NT2/D1 (cell line): ENCODE data around the gene SUGP2.

Experiments
- DNase-seq: peaks from one replicate; pipeline ENCODE4 v3.0.0-alpha.2; 2011; ENCODE audit warnings: low read depth, low spot score
- H3K27me3 ChIP-seq: 2 replicates; pipeline ENCODE4 v1.6.0; 2011; ENCODE audit warnings: mild to moderate bottlenecking; ENCODE audit not compliant: insufficient read length, insufficient read depth
- H3K36me3 ChIP-seq: 2 replicates; pipeline ENCODE4 v1.6.1; 2011; ENCODE audit warnings: mild to moderate bottlenecking, low read length, mixed read lengths; ENCODE audit not compliant: insufficient read depth, insufficient read length
- H3K4me1 ChIP-seq: 2 replicates; pipeline ENCODE4 v1.5.1; 2011; ENCODE audit not compliant: insufficient read depth, insufficient read length
- H3K4me3 ChIP-seq: 2 replicates; pipeline ENCODE4 v1.5.1; 2011; ENCODE audit warnings: low read depth; ENCODE audit not compliant: insufficient read length
- H3K9ac ChIP-seq: 2 replicates; pipeline ENCODE4 v1.6.0; 2011; ENCODE audit warnings: low read depth; ENCODE audit not compliant: insufficient read length
- H3K9me3 ChIP-seq: 2 replicates; pipeline ENCODE4 v1.5.1; 2011; ENCODE audit warnings: mild to moderate bottlenecking, low read length; ENCODE audit not compliant: insufficient read depth
- SUZ12 ChIP-seq: IDR thresholded peaks from 2 replicates; pipeline ENCODE4 v1.6.1; 2011; ENCODE audit not compliant: insufficient read length, insufficient read depth; ENCODE audit errors: extremely low read depth
- YY1 ChIP-seq: IDR thresholded peaks from 2 replicates; pipeline ENCODE4 v1.6.1; 2011; ENCODE audit not compliant: insufficient read length, insufficient read depth
- ZNF274 ChIP-seq: IDR thresholded peaks from 2 replicates; pipeline ENCODE4 v1.6.1; 2011; ENCODE audit warnings: mild to moderate bottlenecking, low read depth, low read length

The SUGP2 gene

DNA sequence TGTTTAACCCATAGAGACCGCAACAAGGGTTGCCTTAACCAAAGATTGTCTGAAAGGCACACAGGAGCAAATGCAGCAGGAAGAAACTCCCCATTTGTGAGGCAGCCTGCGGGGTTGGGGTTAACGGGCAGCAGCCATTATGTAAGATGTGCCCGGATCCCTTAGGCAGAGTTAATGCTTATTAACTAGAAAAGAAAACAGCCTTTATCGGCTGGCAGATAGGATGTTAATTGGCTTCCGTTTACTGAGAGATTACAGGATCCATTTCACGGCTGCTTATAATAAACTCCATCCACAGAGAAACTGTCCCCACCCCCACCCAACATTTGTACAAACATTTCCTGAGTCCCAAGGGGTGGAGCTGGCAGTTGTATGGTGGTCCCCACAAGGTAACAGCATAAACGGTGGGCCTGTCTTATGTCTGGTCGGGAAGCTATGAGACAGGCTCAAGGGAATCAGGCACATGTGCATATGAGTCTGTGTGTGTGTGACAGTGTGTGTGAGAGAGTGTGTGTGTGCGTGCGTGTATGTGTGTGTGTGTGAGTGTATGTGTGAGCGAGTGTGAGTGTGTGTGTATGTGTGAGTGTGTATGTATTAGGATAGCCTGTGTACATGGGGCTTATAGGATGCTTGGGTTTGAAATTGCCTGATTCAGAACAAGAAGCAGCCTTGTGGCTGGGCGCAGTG, 41.0 kb upstream of the SUGP2 start:
- Histone ChIP-seq H3K4me3 (no peak overlapping the region), H3K27me3 (peaks cover 89% of the 10 kb centered on the region), H3K9ac (no peak overlapping the region), H3K4me1 (no peaks in the 10 kb centered on the region), H3K9me3 (no peaks in the 10 kb centered on the region), H3K36me3 (peaks cover 3% of the 10 kb centered on the region)
- DNase-seq: no peak
- TF ChIP-seq YY1 (no peak), ZNF274 (no peak), SUZ12 (no peak)

- no peak overlapping the region for H3K4me3 ChIP-seq
- H3K36me3 ChIP-seq: peaks cover 3% of the 10 kb centered on the region
- DNase-seq: no peak
- no peaks in the 10 kb centered on the region for H3K4me1 ChIP-seq
- H3K27me3 ChIP-seq: peaks cover 85% of the 10 kb centered on the region
- H3K9me3 ChIP-seq: no peaks in the 10 kb centered on the region
- H3K9ac ChIP-seq: no peak overlapping the region
- TF ChIP-seq SUZ12 (no peak), ZNF274 (no peak), YY1 (no peak)
Observed at GRCh38 chr19:19071897-19072296, 38.6 kb upstream of the SUGP2 start.

GRCh38 chr19:19068659-19069654, 35.6 kb upstream of the SUGP2 start:
- peaks cover 85% of the 10 kb centered on the region for H3K27me3 ChIP-seq
- no peak for DNase-seq

DNA sequence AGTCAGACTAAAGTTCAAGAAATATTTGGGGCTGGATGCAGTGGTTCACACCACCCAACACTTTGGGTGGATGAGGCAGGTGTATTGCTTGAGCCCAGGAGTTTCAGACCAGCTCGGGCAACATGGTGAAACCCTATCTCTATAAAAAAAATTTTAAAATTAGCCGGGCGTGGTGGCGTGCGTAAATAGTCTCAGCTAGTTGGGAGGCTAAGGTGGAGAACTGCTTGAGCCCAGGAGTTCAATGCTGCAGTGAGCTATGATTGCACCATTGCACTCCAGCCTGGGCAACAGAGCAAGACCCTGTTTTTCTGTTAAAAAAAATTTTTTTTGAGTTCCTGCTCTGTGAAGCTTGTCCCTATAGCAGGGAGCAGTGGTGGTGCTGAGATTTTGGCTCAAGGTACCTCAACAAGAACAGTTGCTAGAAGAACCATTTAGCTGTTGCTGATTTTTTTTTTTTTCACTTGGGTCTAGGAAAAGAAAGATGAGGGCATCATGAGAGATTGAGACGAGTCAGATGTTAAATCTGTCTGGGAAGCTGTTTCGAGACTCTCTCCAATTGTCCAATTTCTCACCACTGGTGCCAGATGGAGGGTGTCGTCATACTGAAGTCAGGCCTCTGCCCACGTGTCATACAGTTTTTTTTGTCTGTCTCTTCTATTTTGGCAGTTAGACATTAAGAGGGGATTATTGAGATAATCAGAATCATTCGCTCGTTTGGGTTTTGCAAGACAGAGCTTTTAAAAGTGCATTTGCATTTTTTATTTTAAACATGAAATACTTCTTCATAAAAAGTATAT, 34.2 kb upstream of the SUGP2 start:
- peaks cover 3% of the 10 kb centered on the region for H3K4me1 ChIP-seq
- DNase-seq: no peak
- peaks cover 70% of the 10 kb centered on the region for H3K27me3 ChIP-seq
- no peaks in the 10 kb centered on the region for H3K36me3 ChIP-seq
- H3K9ac ChIP-seq: no peak overlapping the region
- H3K4me3 ChIP-seq: no peak overlapping the region
- TF ChIP-seq YY1: no peak
- TF ChIP-seq ZNF274: no peak
- TF ChIP-seq SUZ12: no peak
- H3K9me3 ChIP-seq: no peaks in the 10 kb centered on the region

More at GRCh38 chr19:19068659-19069654, 35.6 kb upstream of the SUGP2 start:
- H3K4me1 ChIP-seq: no peaks in the 10 kb centered on the region
- no peaks in the 10 kb centered on the region for H3K36me3 ChIP-seq
- H3K4me3 ChIP-seq: no peak overlapping the region
- no peak for TF ChIP-seq SUZ12
- TF ChIP-seq ZNF274: no peak
- no peak for TF ChIP-seq YY1
- no peak overlapping the region for H3K9ac ChIP-seq
- H3K9me3 ChIP-seq: no peaks in the 10 kb centered on the region

- peak overlapping the region; percentile 38 for H3K9ac ChIP-seq
- H3K4me3 ChIP-seq: peak overlapping the region; percentile 12
- H3K9me3 ChIP-seq: no peaks in the 10 kb centered on the region
- TF ChIP-seq ZNF274: no peak
- TF ChIP-seq YY1: no peak
- no peak for TF ChIP-seq SUZ12
- peaks cover 16% of the 10 kb centered on the region for H3K36me3 ChIP-seq
- peaks cover 5% of the 10 kb centered on the region for H3K4me1 ChIP-seq
- H3K27me3 ChIP-seq: peaks cover 50% of the 10 kb centered on the region
- no peak for DNase-seq
Observed at GRCh38 chr19:19064811-19065745, 31.8 kb upstream of the SUGP2 start.

DNA sequence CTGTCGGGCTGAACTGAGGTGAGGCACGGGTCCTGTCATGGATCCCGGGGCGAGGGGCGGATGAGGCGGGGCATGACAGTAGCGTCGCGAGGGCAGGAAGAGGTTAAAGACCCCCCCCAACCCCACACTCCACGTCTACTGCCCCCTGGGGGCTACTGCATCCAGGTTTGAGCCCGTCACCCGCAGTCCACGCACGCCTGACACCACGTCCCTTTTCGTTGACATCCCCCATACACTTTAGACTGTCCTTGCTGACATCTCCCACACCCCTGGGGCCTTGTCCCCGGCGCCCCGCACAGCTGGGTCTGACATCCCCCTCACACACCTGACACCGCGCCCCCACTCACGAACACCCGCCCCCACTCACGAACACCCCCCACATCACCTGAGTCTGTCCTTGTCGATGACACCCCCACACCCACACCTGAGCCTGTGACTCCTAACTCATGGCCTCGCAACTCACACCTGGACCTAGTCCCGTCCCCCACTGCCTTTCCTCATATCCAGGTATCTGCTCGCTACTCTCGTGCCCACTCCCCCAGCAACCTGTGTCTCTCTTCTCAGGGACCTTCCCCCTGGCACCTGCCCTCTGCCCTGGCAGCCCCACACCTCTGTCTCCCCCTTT, 30.9 kb upstream of the SUGP2 start:
- peaks cover 5% of the 10 kb centered on the region for H3K4me1 ChIP-seq
- no peaks in the 10 kb centered on the region for H3K9me3 ChIP-seq
- peak overlapping the region; percentile 38 for H3K9ac ChIP-seq
- peaks cover 44% of the 10 kb centered on the region for H3K27me3 ChIP-seq
- peak overlapping the region; percentile 53 for H3K4me3 ChIP-seq
- no peak for DNase-seq
- H3K36me3 ChIP-seq: peaks cover 24% of the 10 kb centered on the region
- TF ChIP-seq ZNF274 (no peak), YY1 (no peak), SUZ12 (no peak)
